NCI-H2227 (cell line): ENCODE results near the gene TMED5.
"Not testable (repeated sequence)": the region's sequence is repeated elsewhere in the genome, so short reads cannot be mapped to it uniquely, and the experiment has no call there.

Source experiments
- DNase-seq: peaks from one replicate; lab custom pipeline; 2025; ENCODE audit not compliant: unreplicated experiment; lab: John Stamatoyannopoulos, UW

TMED5 gene

GRCh38 chr1:93172778-93173177 lies 7.4 kb downstream of the TMED5 start:
- no peak for DNase-seq

- no peak for DNase-seq
Measured at GRCh38 chr1:93171549-93172034, 8.6 kb downstream of the TMED5 start.

DNA sequence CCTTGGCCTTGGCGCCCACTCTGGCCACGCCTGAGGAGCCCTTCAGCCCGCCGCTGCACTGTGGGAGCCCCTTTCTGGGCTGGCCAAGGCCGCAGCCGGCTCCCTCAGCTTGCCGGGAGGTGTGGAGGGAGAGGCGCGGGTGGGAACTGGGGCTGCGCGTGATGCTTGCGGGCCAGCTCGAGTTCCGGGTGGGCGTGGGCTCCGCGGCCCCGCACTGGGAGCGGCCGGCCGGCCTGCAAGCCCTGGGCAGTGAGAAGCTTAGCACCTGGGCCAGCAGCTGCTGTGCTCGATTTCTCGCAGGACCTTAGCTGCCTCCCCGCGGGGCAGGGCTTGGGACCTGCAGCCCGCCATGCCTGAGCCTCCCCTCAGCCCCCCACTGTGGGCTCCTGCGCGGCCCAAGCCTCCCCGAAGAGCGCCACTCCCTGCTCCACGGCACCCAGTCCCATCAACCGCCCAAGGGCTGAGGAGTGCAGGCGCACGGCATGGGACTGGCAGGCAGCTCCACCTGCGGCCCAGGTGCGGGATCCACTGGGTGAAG lies 10.0 kb downstream of the TMED5 start:
- DNase-seq: not testable (repeated sequence)

DNA sequence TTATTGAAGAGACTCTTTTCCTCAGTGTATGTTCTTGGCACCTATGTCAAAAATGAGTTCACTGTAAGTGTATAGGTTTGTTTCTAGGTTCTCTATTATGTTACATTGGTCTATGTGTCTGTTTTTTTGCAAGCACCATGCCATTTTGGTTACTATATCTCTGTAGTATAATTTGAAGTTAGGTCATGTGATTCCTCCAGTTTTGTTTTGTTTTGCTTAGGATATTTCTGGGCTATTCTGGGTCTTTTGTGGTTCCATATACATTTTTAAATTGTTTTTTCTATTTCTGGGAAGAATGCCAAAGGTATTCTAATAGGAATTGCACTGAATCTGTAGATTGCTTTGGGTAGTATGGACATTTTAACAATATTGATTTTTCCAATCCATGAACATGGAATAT lies 13.2 kb downstream of the TMED5 start:
- DNase-seq: no peak

DNA sequence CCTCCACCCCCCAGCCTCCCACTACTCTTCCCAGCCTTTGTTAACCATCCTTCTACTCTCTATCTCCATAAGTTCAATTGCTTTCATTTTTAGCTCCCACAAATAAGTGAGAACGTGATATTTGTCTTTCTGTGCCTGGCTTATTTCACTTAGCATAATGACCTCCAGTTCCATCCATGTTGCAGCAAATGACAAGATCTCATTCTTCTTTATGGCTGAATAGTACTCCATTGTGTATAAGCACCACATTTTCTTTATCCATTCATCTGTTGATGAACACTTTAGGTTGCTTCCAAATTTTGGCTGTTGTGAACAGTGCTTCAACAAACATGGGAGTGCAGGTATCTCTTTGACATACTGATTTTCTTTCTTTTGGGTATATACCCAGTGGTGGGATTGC lies 14.3 kb downstream of the TMED5 start:
- DNase-seq: not testable (repeated sequence)

- DNase-seq: no peak
Measured at GRCh38 chr1:93164816-93165215, 15.4 kb downstream of the TMED5 start.

DNA sequence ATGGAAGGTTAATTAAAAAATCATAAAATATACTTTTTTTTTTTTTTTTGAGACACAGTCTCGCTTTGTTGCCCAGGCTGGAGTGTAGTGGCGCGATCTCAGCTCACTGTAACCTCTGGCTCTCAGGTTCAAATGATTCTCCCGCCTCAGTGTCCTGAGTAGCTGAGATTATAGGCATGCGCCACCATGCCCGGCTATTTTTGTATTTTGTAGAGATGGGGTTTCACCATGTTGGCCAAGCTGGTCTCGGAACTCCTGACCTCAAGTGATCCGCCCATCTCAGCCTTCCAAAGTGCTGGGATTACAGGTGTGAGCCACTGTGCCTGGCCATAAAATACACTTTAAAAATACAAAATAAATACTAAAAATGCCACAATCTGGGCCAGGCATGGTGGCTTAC lies 16.9 kb downstream of the TMED5 start:
- DNase-seq: not testable (repeated sequence)

DNA sequence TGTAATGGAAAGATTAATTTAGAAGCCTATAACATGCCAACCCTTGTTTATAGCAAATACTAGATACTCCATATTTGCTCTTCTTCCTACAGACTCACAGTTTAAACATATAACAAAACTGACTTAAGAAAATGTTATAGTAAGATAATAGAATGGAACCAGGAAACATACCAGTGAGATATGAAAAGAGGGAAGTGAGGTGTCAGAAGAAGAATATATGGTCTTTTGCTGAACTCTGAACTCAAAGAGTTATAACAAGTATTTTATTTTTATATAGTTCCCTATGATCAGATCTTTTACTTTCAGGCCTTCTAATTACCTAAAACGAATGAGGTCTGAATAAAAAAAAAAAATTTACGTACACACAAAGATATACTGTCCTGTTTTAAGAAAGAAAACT lies 20.9 kb downstream of the TMED5 start:
- DNase-seq: no peak

DNA sequence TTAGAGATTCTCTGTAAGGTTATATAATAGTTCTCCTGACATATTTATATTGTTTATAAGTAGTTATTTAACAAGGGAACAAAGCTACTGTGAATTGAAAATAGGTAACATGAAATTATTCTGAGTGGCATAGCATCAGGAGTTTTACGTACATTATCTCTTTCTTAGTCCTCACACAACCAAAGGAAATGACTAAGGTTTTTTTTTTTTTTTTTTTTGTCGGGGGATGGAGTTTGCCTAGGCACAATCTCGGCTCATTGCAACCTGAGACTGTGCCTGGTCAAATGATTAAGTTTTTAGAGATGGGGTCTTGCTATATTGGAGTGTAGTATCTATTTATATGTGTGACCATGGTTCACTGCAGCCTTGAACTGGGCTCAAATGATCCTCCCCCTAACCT lies 24.9 kb downstream of the TMED5 start:
- DNase-seq: no peak

DNA sequence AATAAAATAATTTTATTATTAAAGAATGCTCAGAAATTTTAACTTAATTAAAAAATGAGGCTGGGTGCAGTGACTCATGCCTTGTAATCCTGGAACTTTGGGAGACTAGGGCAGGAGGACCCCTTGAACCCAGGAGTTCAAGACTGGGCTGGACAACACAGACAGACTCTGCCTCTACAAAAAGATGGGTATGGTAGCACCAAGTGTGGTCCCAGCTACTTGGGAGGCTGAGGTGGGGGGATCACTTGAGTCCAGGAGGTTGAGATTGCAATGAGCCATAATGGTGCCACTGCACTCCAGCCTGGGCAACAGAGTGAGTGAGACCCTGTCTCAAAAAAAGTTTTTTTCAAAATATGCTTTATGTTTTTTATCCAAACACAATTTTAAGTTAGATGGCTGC lies 25.3 kb downstream of the TMED5 start:
- DNase-seq: no peak

- no peak for DNase-seq
Measured at GRCh38 chr1:93152835-93153234, 27.4 kb downstream of the TMED5 start.

DNA sequence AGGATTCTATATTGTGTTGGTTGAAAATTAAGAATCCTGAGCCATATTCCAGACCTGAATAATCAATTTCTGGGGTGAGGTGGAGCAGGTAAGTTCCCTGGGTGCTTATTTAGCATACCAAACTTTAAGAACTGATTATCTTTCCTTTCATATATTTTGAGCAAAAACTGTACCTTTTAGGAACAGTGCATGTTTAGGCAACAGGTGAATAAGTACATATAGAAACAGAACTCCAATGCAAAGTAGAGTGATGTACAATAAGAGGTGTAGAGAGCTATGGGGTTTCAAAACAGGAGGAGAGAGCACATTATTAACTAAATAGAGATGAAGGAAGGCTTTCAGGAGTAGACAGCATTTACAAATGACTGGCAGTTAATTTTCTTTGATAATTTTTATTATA lies 28.7 kb downstream of the TMED5 start:
- no peak for DNase-seq

- no peak for DNase-seq
Measured at GRCh38 chr1:93150729-93151128, 29.5 kb downstream of the TMED5 start.

DNA sequence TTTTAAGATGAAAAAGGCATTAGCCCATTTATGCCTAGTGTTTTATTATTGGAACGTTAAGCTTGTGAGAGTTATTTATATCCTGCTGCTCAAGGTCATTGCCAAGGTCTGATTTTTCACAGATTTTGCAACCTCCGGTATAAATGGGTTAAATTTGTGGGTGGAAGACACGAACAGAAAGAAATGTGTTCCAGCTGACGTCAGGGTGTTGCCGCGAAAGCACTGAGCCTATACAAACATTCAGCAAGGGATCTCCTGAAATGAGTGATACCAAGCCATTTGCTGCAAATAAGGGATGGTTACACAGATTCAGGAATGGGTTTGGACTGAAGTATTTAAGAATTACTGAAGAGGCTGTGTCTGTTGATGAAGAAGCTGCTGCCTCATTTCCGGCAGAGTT lies 32.2 kb downstream of the TMED5 start:
- no peak for DNase-seq

- DNase-seq: no peak
Measured at GRCh38 chr1:93143769-93144168, 36.4 kb downstream of the TMED5 start.

- no peak for DNase-seq
Measured at GRCh38 chr1:93143136-93143535, 37.1 kb downstream of the TMED5 start.

GRCh38 chr1:93142161-93142560 lies 38.1 kb downstream of the TMED5 start:
- DNase-seq: no peak

DNA sequence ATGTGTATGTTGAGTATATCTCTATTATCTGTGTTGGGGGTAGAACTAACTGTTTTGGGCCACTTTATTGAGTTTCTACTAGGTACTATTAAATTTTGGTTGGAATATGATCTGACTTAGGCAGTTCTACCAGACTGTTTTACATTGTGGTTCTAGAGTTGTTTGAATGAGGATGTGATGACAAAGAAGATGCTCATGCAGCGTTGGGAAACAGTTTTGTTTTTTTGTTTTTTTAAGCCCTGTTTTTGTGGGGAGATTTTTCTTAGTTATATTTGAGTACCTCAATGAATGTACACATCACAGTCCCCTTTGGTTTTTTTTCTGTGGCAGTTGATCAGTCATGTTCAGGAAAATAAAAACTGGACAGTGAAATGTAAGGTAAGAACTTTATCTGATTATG lies 40.1 kb downstream of the TMED5 start:
- no peak for DNase-seq

DNA sequence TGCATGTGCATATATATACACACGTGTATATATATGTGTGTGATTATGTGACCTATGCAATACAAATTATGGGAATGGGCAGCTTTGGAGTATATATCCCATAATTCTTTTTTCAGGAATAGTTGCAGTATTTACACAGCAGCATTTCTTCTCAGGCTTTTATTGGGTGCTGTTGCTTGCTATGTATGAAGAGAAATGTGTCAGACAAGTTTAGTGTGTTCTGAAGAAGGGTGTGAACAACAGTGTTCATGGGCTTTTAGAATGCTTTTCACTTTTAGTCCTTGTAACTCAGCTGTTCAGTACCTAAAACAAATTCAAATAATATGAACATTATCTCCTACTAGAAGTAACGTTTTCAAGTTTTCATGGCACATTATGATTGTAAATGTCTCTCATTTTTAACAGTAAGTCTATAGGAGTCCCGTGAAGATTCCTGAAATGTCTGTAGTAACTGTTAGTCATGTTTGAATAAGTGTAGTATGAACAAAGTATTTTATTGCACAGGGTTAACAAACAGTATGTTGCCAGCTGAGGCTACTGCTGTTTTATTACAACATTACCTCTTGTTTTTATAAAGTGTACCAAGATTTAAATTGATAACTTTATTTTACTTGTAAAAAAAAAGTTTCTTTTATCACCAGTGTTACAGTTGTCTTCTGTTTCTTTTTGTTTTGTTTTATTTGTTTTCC lies 42.5 kb downstream of the TMED5 start:
- DNase-seq: no peak

DNA sequence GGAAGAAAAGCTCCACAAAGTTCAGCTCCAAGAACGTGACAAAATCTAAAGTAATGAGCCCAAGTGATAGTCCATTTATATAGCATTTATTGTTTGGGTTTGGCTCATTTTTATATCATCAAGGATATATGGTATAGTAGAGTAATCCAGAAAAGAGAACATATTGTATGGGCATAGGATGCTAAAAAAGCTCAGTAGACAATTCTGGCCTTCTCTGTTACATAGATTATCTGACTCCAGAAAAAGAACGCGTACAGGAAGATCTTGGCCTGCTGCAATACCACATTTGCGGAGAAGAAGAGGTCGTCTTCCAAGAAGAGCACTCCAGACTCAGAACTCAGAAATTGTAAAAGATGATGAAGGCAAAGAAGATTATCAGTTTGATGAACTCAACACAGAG lies 43.8 kb downstream of the TMED5 start:
- no peak for DNase-seq

GRCh38 chr1:93132638-93133037 lies 47.6 kb downstream of the TMED5 start:
- no peak for DNase-seq

DNA sequence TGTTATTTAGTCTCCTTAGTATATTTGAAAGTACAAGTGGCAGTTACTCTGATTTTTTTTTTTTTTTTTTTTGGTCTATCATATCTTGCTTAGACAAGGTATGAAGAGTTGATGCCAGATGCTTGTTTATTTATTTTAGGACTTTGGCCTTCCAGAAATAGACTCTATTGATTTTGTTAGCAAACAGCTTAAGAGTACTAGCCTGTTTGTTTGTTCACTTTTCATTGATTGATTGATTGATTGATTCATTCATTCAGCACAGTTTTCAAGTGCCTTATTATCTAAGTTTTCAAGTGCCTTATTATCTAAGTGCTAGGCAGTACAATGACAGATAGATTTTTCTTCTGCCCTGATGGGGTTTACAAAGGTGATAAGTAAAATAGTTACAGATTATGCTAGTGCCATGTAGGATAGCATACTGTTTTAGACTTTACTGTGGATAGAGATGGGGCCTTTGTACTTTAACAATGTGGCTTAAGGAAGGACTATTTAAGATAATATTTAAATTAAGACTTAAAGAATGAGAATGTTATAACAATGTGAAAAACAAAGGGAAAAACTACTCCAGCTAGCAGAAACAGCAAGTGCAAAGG lies 50.6 kb downstream of the TMED5 start:
- DNase-seq: no peak
